Panc1 (cell line): ENCODE measurements around the gene LRMDA. TPM values are rescaled to one million over a fixed set of nuclear protein-coding genes. Genes with fewer than 3 reads are reported as not detected.

ENCODE experiments used
- ATAC-seq: fragments of 200-7000 bp; cut with Tn5 transposase; 2 replicates; pipeline ENCODE4 v1.9.1; 2020; ENCODE audit warnings: mild to moderate bottlenecking, moderate library complexity
- BruUV-seq: library from RNA; stranded (reverse); fragments of 400-500 nt; replicated peaks from 2 replicates; lab custom pipeline; 2021; lab: Mats Ljungman, UMichigan
- CTCF ChIA-PET: fragments of 300-600 bp; sonication (Branson Sonifier 250); formaldehyde crosslinking; loops from one replicate; lab custom pipeline; 2022; ENCODE audit warnings: antibody characterized with exemption; lab: Charles Lee
- POLR2A ChIA-PET: fragments of 300-600 bp; sonication (Branson Sonifier 250); formaldehyde crosslinking; loops from one replicate; lab custom pipeline; 2022; ENCODE audit warnings: antibody characterized with exemption; lab: Charles Lee
- DNase-seq: peaks from one replicate; pipeline ENCODE4 v3.0.0-alpha.2; 2010; ENCODE audit warnings: low read depth, low spot score
- H3K27ac ChIP-seq: 2 replicates; pipeline ENCODE4 v1.5.1; 2011; ENCODE audit warnings: mild to moderate bottlenecking, low read length, inconsistent platforms
- H3K27me3 ChIP-seq: fragments of 200-500 bp; sonication (Bioruptor generic); 2 replicates; pipeline ENCODE4 v1.6.0; 2014; ENCODE audit warnings: low read length, inconsistent platforms; ENCODE audit not compliant: control insufficient read depth, insufficient read depth
- H3K36me3 ChIP-seq: fragments of 200-500 bp; sonication (Bioruptor generic); 2 replicates; pipeline ENCODE4 v1.5.1; 2014; ENCODE audit warnings: inconsistent platforms, mild to moderate bottlenecking, low read length, moderate library complexity; ENCODE audit not compliant: control insufficient read depth, insufficient read depth
- H3K4me1 ChIP-seq: 2 replicates; pipeline ENCODE4 v1.5.1; 2011; ENCODE audit warnings: inconsistent platforms, mild to moderate bottlenecking, low read length, moderate library complexity; ENCODE audit not compliant: control insufficient read depth, insufficient read depth
- H3K4me3 ChIP-seq, 2 experiments: 2 replicates each; pipeline ENCODE4 v1.5.1; 2011 to 2012; ENCODE audit warnings: low read depth in 2 of 2, low read length in 2 of 2, mild to moderate bottlenecking in 2 of 2, inconsistent platforms in 1 of 2, moderate library complexity in 1 of 2
- H3K9me3 ChIP-seq: fragments of 200-500 bp; sonication (Bioruptor generic); 2 replicates; pipeline ENCODE4 v1.5.1; 2014; ENCODE audit warnings: low read depth, mild to moderate bottlenecking, inconsistent platforms, low read length, moderate library complexity; ENCODE audit not compliant: control insufficient read depth, insufficient read depth
- CTCF ChIP-seq: fragments of 450-650 bp; IDR thresholded peaks from 2 replicates; pipeline ENCODE4 v1.5.1; 2017; ENCODE audit warnings: mild to moderate bottlenecking
- POLR2AphosphoS5 ChIP-seq: IDR thresholded peaks from 2 replicates; pipeline ENCODE4 v1.6.1; 2012; ENCODE audit warnings: mild to moderate bottlenecking, low read depth, low read length, moderate library complexity
- REST ChIP-seq, 2 experiments: IDR thresholded peaks; 2 replicates each; pipeline ENCODE4 v1.6.1; 2011 to 2012; ENCODE audit warnings: low read depth in 2 of 2, control low read depth in 1 of 2, low read length in 1 of 2, mild to moderate bottlenecking in 1 of 2, moderate library complexity in 1 of 2; ENCODE audit not compliant: insufficient read depth in 1 of 2
- SIN3A ChIP-seq: IDR thresholded peaks from 2 replicates; pipeline ENCODE4 v1.6.1; 2012; ENCODE audit warnings: low read depth, mild to moderate bottlenecking, low read length, moderate library complexity, borderline replicate concordance; ENCODE audit not compliant: insufficient read depth
- TCF7L2 ChIP-seq: IDR thresholded peaks from 2 replicates; pipeline ENCODE4 v1.6.1; 2011; ENCODE audit warnings: mild to moderate bottlenecking, low read depth, low read length, inconsistent platforms
- in situ Hi-C: cut with HindIII; loops from 2 replicates; pipeline ENCODE4 v1.10.0; 2016; ENCODE audit warnings: low sequenced_read_pairs, low pct_unique_long_range_greater_than_20kb
- intact Hi-C: fragments of 100-400 bp; cut with micrococcal nuclease; formaldehyde crosslinking; loops from one replicate; pipeline ENCODE4 v1.10.0; 2022; ENCODE audit not compliant: unreplicated experiment
- total RNA-seq: library from RNA; stranded (reverse); gene quantifications from one replicate; pipeline ENCODE4 v1.2.1, GENCODE V29; 2021; ENCODE audit not compliant: unreplicated experiment

Gene LRMDA
- total RNA-seq, 1 experiment from 2014 or later = 1.2 TPM

- H3K27me3 ChIP-seq = no peaks in the 10 kb centered on the region; the same call in none of the 2 replicates
- ChIA-PET CTCF (no interaction called here), POLR2A (no interaction called here)
- ATAC-seq = no peak
- BruUV-seq = no TSS peak
- H3K4me1 ChIP-seq = no peaks in the 10 kb centered on the region
- H3K4me3 ChIP-seq = no peak overlapping the region
- TF ChIP-seq CTCF (no peak), TCF7L2 (no peak), POLR2AphosphoS5 (no peak), SIN3A (no peak)
- in situ Hi-C loops = no loop called here
- no peak overlapping the region for H3K27ac ChIP-seq
- intact Hi-C loops = no loop called here
- H3K9me3 ChIP-seq = no peaks in the 10 kb centered on the region
- H3K36me3 ChIP-seq = no peaks in the 10 kb centered on the region
- no peak for DNase-seq
Measured at GRCh38 chr10:75976681-75977080, 545.3 kb downstream of the LRMDA start.

- no peaks in the 10 kb centered on the region for H3K36me3 ChIP-seq
- H3K4me1 ChIP-seq = no peaks in the 10 kb centered on the region
- no peak overlapping the region for H3K4me3 ChIP-seq
- ChIA-PET CTCF (no interaction called here), POLR2A (no interaction called here)
- no peaks in the 10 kb centered on the region; the same call in 1 of the 2 replicates for H3K27me3 ChIP-seq
- DNase-seq = no peak
- no peak overlapping the region for H3K27ac ChIP-seq
- BruUV-seq = no TSS peak
- no peaks in the 10 kb centered on the region for H3K9me3 ChIP-seq
- ATAC-seq = no peak
- intact Hi-C loops (no loop called here), in situ Hi-C loops (no loop called here)
- TF ChIP-seq CTCF (no peak), REST (IDR thresholded peaks at IDR 0.05; ENCODE audit: insufficient read depth in 1 of 2, low read depth in 2 of 2, low read length in 1 of 2) (no peak), POLR2AphosphoS5 (no peak), SIN3A (no peak)
Measured at GRCh38 chr10:75977139-75977538, 545.7 kb downstream of the LRMDA start.
